Amygdala (tissue), 56 donors: ENCODE measurements around the gene GSTCD.
"Not testable (repeated sequence)": the region's sequence is repeated elsewhere in the genome, so short reads cannot be mapped to it uniquely, and the experiment has no call there.

Experiments
- DNase-seq, 56 donors: peaks; one replicate each; lab custom pipeline; 2025; lab: John Stamatoyannopoulos, UW

GSTCD gene

GRCh38 chr4:105797225-105797624 is 88.6 kb downstream of the GSTCD start:
- DNase-seq, result no peak

GRCh38 chr4:105805501-105806120 is 97.0 kb downstream of the GSTCD start:
- no peak for DNase-seq

- DNase-seq, result no peak
Observed at GRCh38 chr4:105807496-105807895, 98.9 kb downstream of the GSTCD start.

- DNase-seq, result no peak
Observed at GRCh38 chr4:105808030-105808749, 99.6 kb downstream of the GSTCD start.

GRCh38 chr4:105808750-105809041 is 100.1 kb downstream of the GSTCD start:
- DNase-seq, result peak in 1 of 56 donors; percentile 1

- DNase-seq, result no peak
Observed at GRCh38 chr4:105815701-105816100, 107.1 kb downstream of the GSTCD start.

- no peak for DNase-seq
Observed at GRCh38 chr4:105822061-105822460, 113.5 kb downstream of the GSTCD start.

- no peak for DNase-seq
Observed at GRCh38 chr4:105828074-105828473, 119.5 kb downstream of the GSTCD start.

GRCh38 chr4:105831189-105831588 is 122.6 kb downstream of the GSTCD start:
- DNase-seq, result no peak

GRCh38 chr4:105835177-105835576 is 126.6 kb downstream of the GSTCD start:
- no peak for DNase-seq

- no peak for DNase-seq
Observed at GRCh38 chr4:105836537-105836936, 128.0 kb downstream of the GSTCD start.

- no peak for DNase-seq
Observed at GRCh38 chr4:105837037-105837436, 128.5 kb downstream of the GSTCD start.

GRCh38 chr4:105838082-105838481 is 129.5 kb downstream of the GSTCD start:
- no peak for DNase-seq

GRCh38 chr4:105840426-105841174 is 132.0 kb downstream of the GSTCD start:
- no peak for DNase-seq

- no peak for DNase-seq
Observed at GRCh38 chr4:105843941-105844340, 135.4 kb downstream of the GSTCD start.

- DNase-seq, result no peak
Observed at GRCh38 chr4:105845559-105845958, 137.0 kb downstream of the GSTCD start.

- DNase-seq, result not testable (repeated sequence)
Observed at GRCh38 chr4:105848359-105848758, 139.8 kb downstream of the GSTCD start.

- DNase-seq, result no peak
Observed at GRCh38 chr4:105851196-105851595, 142.6 kb downstream of the GSTCD start.

- not testable (repeated sequence) for DNase-seq
Observed at GRCh38 chr4:105852230-105852629, 143.6 kb downstream of the GSTCD start.

- no peak for DNase-seq
Observed at GRCh38 chr4:105858466-105859040, 150.0 kb downstream of the GSTCD start.

- no peak for DNase-seq
Observed at GRCh38 chr4:105859233-105859632, 150.6 kb downstream of the GSTCD start.
